Body of pancreas (tissue), 4 donors: ENCODE results near the gene RCAN2. TPM values are rescaled to one million over a fixed set of nuclear protein-coding genes. Genes with fewer than 3 reads are reported as not detected.

ENCODE experiments used
- ATAC-seq: fragments of 150-250 bp; one replicate; pipeline ENCODE4 v1.9.1; 2016
- DNase-seq, 4 donors: peaks; one replicate each; pipeline ENCODE4 v3.0.0-alpha.2; 2019
- H3K27ac ChIP-seq, 4 donors: fragments of 200-600 bp; sonication (generic); 1 replicate in 3 of 4; 2 replicates in 1 of 4; pipeline versions ENCODE4 v1.5.1 to v1.6.1; 2016 to 2019; ENCODE audit warnings: mild to moderate bottlenecking in 1 of 4, mixed read lengths in 1 of 4, moderate library complexity in 1 of 4
- H3K27me3 ChIP-seq, 2 donors: fragments of 200-600 bp; sonication (generic); one replicate each; pipeline ENCODE4 v1.6.0; 2016; ENCODE audit warnings: mild to moderate bottlenecking in 1 of 2
- H3K36me3 ChIP-seq, 2 donors: fragments of 200-600 bp; sonication (generic); replicated peaks in 1 of 2; 2 replicates each; pipeline ENCODE4 v1.5.1; 2016; ENCODE audit warnings: low read depth in 2 of 2; ENCODE audit not compliant: insufficient read depth in 1 of 2
- H3K4me1 ChIP-seq: fragments of 200-600 bp; sonication (generic); one replicate; pipeline ENCODE4 v1.6.0; 2016
- H3K4me3 ChIP-seq, 2 donors: fragments of 200-600 bp; sonication (generic); 1 replicate in 1 of 2; 2 replicates in 1 of 2; pipeline ENCODE4 v1.5.1; 2016 to 2019
- H3K9me3 ChIP-seq, 3 donors: fragments of 200-600 bp; sonication (generic); 1 replicate in 2 of 3; 2 replicates in 1 of 3; pipeline ENCODE4 v1.5.1; 2016
- POLR2A ChIP-seq, 3 donors: fragments of 450-650 bp; IDR thresholded peaks; one replicate each; pipeline ENCODE4 v1.6.1; 2016; ENCODE audit warnings: antibody characterized with exemption in 3 of 3, mild to moderate bottlenecking in 2 of 3
- WGBS, 2 donors: methylation state at CpG; one replicate each; pipeline ENCODE4 v1.1.5; 2017; 5-methylcytosine and 5-hydroxymethylcytosine counted together
- intact Hi-C: fragments of 100-400 bp; cut with DNase I; formaldehyde crosslinking; loops from one replicate; pipeline ENCODE4 v1.15.1; 2023
- total RNA-seq, 2 donors: library from RNA; depleted of rRNA; stranded (reverse); fragments of >200 nt; gene quantifications; one replicate each; pipeline ENCODE4 v1.1.0, GENCODE V29; 2016
- TF ChIP-seq, protein P1 (sequence below), 7 experiments: fragments of 450-650 bp in 4 of 7; fragments of 200-600 bp in 3 of 7; sonication (generic) in 3 of 7; IDR thresholded peaks; one replicate each; pipeline ENCODE4 v1.5.1; 2016 to 2019; ENCODE audit warnings: antibody characterized with exemption in 7 of 7

The RCAN2 gene
- total RNA-seq, 2 donors from 2014 or later: 5.3 to 6.5 TPM

DNA sequence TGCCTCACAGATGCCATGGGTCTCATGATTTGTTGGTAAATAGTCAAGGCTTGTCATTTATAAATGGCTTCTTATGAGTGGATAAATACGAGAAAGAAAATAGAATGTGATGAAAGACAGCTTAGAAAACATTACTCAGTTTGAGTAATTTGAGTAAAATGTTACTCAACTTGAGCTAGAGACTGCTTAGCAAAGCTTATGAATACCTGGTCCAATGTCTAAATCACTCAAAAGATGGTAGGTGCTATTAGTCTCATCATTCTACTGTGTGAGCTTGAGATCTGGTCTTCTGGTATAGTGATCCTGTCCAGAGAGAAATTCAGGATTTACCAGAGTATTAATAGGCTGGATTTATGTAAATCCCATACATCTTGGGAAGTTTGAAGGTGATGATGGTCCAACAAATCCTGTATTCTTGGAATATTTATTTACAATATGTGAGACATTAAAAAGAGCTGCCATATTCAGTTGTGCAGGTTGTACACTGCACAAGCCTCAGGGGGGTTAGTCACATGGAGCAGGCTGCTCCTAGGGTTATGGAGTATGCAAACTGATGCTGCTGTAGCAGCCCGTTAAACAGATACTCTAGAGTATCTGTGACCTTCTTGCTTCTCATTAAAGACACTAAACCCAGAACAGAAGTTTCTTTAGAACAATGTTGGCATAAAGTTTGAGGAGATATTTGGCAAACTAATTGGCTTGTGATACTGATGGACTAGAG, 112.9 kb downstream of the RCAN2 start:
- Histone ChIP-seq H3K9me3 (no peaks in the 10 kb centered on the region), H3K36me3 (no peaks in the 10 kb centered on the region), H3K27ac (peak overlapping the region in 3 of 4 donors; percentile 52 to 78 (median 66)), H3K27me3 (no peaks in the 10 kb centered on the region), H3K4me1 (peaks cover 64% of the 10 kb centered on the region), H3K4me3 (no peak overlapping the region)
- DNase-seq (no peak), ATAC-seq (no peak)
- WGBS, 2 donors: 58 to 62% methylated on average over 2 of the region's 2 CpGs
- intact Hi-C loops: no loop called here
- TF ChIP-seq, protein P1, sequence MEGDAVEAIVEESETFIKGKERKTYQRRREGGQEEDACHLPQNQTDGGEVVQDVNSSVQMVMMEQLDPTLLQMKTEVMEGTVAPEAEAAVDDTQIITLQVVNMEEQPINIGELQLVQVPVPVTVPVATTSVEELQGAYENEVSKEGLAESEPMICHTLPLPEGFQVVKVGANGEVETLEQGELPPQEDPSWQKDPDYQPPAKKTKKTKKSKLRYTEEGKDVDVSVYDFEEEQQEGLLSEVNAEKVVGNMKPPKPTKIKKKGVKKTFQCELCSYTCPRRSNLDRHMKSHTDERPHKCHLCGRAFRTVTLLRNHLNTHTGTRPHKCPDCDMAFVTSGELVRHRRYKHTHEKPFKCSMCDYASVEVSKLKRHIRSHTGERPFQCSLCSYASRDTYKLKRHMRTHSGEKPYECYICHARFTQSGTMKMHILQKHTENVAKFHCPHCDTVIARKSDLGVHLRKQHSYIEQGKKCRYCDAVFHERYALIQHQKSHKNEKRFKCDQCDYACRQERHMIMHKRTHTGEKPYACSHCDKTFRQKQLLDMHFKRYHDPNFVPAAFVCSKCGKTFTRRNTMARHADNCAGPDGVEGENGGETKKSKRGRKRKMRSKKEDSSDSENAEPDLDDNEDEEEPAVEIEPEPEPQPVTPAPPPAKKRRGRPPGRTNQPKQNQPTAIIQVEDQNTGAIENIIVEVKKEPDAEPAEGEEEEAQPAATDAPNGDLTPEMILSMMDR (IDR thresholded peaks at IDR 0.05): no peak
- no peak for TF ChIP-seq POLR2A (IDR thresholded peaks at IDR 0.05)

DNA sequence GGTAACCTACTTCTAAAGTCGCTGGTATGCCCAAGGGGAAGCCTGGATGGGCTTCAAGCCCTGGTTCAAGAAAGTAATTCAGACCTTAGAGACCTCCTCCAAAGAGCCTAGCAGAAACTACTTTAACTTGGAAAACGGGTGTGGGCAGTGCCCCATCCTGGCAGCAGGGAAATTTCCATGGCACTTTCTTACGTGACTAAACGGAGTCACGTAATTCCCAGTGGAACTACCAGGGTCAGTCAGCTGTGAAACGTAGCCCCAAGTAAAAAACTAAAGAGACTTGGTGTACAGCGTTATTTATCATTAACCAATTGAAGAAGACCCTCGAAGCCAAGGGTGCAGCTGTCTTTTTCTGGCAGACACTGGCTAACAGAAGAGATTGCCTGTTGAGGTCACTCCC, 114.0 kb downstream of the RCAN2 start:
- DNase-seq (no peak), ATAC-seq (no peak)
- Histone ChIP-seq H3K9me3 (no peaks in the 10 kb centered on the region), H3K4me1 (peaks cover 53% of the 10 kb centered on the region), H3K36me3 (no peaks in the 10 kb centered on the region), H3K4me3 (no peak overlapping the region), H3K27me3 (no peaks in the 10 kb centered on the region), H3K27ac (peak overlapping the region in 3 of 4 donors; percentile 1 to 44 (median 23))
- TF ChIP-seq, protein P1 (IDR thresholded peaks at IDR 0.05): no peak
- intact Hi-C loops: no loop called here
- 86 to 95% methylated on average over 8 of the region's 8 CpGs for WGBS, 2 donors

DNA sequence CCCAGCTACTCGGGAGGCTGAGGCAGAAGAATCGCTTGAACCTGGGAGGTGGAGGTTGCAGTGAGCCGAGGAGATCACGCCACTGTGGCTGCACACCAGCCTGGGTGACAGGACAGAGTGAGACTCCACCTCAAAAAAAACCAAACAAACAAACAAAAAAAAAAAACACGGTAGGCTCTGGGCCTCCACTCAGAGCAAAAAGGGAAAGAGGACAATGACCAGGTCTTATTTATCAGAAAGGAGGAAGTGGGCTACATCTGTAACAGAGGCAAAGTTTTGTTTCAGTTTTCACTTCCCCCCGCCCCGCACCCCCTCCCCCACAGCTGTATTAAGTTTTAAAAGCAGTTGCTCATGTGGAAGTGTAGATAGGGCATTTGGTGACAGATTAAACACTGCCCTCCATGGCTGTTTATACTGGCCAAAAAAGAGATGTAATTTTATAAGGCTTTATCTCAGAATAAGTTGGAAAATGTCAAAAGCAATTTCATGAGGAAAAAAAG, 114.6 kb downstream of the RCAN2 start:
- no peak for ATAC-seq
- H3K4me1 ChIP-seq: peaks cover 47% of the 10 kb centered on the region
- H3K4me3 ChIP-seq: no peak overlapping the region
- DNase-seq: no peak
- peak overlapping the region in 3 of 4 donors; percentile 1 to 44 (median 23) for H3K27ac ChIP-seq
- 69 to 77% methylated on average over 7 of the region's 7 CpGs for WGBS, 2 donors
- H3K9me3 ChIP-seq: no peaks in the 10 kb centered on the region
- TF ChIP-seq, protein P1 (IDR thresholded peaks at IDR 0.05): no peak
- TF ChIP-seq POLR2A (IDR thresholded peaks at IDR 0.05): no peak
- no peaks in the 10 kb centered on the region for H3K27me3 ChIP-seq
- H3K36me3 ChIP-seq: no peaks in the 10 kb centered on the region
- intact Hi-C loops: no loop called here

DNA sequence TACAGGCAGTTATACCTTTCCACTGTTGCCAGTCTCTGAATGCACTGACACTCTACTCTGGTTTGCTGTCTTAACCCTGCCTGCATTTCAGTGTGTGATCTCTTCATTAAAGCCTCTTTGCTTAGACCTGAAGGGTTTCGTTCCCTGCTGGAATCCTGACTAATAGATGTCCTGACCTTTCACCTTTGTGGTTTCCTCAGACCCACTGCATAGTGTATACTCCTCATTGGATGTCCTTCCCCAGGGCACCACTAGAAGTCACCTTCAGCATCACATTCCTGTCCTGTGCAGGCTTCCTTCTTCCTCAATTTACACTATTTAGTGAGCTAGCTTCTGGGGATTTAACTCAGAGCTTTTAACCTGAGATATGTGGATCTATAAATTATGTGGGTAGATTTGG, 120.6 kb downstream of the RCAN2 start:
- H3K36me3 ChIP-seq: no peaks in the 10 kb centered on the region
- no peak overlapping the region for H3K4me3 ChIP-seq
- DNase-seq (no peak), ATAC-seq (no peak)
- no peaks in the 10 kb centered on the region for H3K27me3 ChIP-seq
- WGBS, 2 donors: 85 to 94% methylated on average over 1 of the region's 1 CpG
- H3K9me3 ChIP-seq: no peaks in the 10 kb centered on the region
- no peak overlapping the region for H3K27ac ChIP-seq
- TF ChIP-seq POLR2A (IDR thresholded peaks at IDR 0.05): no peak
- TF ChIP-seq, protein P1 (IDR thresholded peaks at IDR 0.05): no peak
- no peaks in the 10 kb centered on the region for H3K4me1 ChIP-seq
- intact Hi-C loops: no loop called here

DNA sequence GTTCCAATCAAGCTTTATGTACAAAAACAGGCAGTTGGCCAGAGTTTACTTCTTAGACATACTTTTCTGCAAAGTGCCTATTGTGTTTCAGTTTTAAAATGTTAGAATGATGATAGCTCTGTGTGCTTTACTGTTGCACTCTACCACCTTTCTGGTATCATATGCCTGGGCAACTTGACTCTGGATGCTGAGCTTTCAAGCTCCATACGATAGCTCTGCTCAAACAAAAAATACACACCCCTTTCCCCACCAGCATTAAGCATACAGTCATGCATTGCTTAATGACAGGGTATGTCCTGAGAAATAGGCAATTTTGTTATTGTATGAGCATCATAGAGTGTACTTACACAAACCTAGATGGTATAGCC, 123.1 kb downstream of the RCAN2 start:
- intact Hi-C loops: no loop called here
- no peak for TF ChIP-seq POLR2A (IDR thresholded peaks at IDR 0.05)
- TF ChIP-seq, protein P1 (IDR thresholded peaks at IDR 0.05): no peak
- 89 to 95% methylated on average over 1 of the region's 1 CpG for WGBS, 2 donors
- ATAC-seq (no peak), DNase-seq (no peak)
- Histone ChIP-seq H3K4me1 (no peaks in the 10 kb centered on the region), H3K4me3 (no peak overlapping the region), H3K27me3 (no peaks in the 10 kb centered on the region), H3K9me3 (no peaks in the 10 kb centered on the region), H3K27ac (no peak overlapping the region), H3K36me3 (no peaks in the 10 kb centered on the region)
